ENCODE measurements around the gene HIF3A. TPM values are rescaled to one million over a fixed set of nuclear protein-coding genes. Genes with fewer than 3 reads are reported as not detected.

HIF3A gene
- total and polyA plus RNA-seq, 2 donors (not counting 3 experiments of a cell fraction or from before 2014, with no cell fraction given) = 8.1 to 8.5 TPM

GRCh38 chr19:46381346-46381745 lies 84.5 kb downstream of the HIF3A start:
- no peak for DNase-seq (ENCODE audit: low read depth, low spot score)
- no peak overlapping the region for H3K4me2 ChIP-seq (ENCODE audit: insufficient read depth, low read length)
- H3K79me2 ChIP-seq (ENCODE audit: control insufficient read depth, insufficient read depth, low read length) = peaks cover 19% of the 10 kb centered on the region
- ChIA-PET POLR2A (no interaction called here), CTCF (interaction anchor here (1.3 to 1.5 kb wide), 2 partner anchors 9 to 100 kb away, joined by 3 read pairs; no protein-coding TSS in a partner anchor)
- no peaks in the 10 kb centered on the region for H3K4me1 ChIP-seq (ENCODE audit: control insufficient read depth, extremely low read depth, insufficient read depth, low read length)
- intact Hi-C loops (cut with micrococcal nuclease) (no loop called here), dilution Hi-C loops (cut with MboI; ENCODE audit: extremely low pct_ligation_motif_present, low sequenced_read_pairs) (no loop called here)
- H3K27ac ChIP-seq (ENCODE audit: insufficient read depth, low read depth, low read length) = no peak overlapping the region
- no peaks in the 10 kb centered on the region for H3K9me1 ChIP-seq (replicated peaks; ENCODE audit: control insufficient read depth, extremely low read depth, insufficient read depth, low read length)
- BruUV-seq (replicated peaks) = no TSS peak
- FAIRE-seq = no peak
- no peak overlapping the region for H3K4me3 ChIP-seq (replicated peaks in 1 of 3; ENCODE audit: insufficient read depth in 1 of 3, low read depth in 1 of 3, low read length in 3 of 3)
- no peaks in the 10 kb centered on the region for H3K27me3 ChIP-seq (ENCODE audit: control insufficient read depth in 2 of 2, insufficient read depth in 2 of 2, low read length in 2 of 2)
- TF ChIP-seq EZH2 (IDR thresholded peaks at IDR 0.05; ENCODE audit: borderline replicate concordance, low read depth, low read length, severe bottlenecking) = no peak
- no peak for TF ChIP-seq CTCF (IDR thresholded peaks at IDR 0.05; ENCODE audit: extremely low read depth in 1 of 2, insufficient read depth in 1 of 2, low read depth in 1 of 2, low read length in 2 of 2)
- no peak for TF ChIP-seq MYC (IDR thresholded peaks at IDR 0.05; ENCODE audit: low read depth, low read length)
- no peak for TF ChIP-seq POLR2A (IDR thresholded peaks at IDR 0.05; ENCODE audit: low read depth, low read length)
- no peak for TF ChIP-seq GATA2 (IDR thresholded peaks at IDR 0.05; ENCODE audit: insufficient read depth, insufficient read length, low read depth, low read length)
- TF ChIP-seq, protein P1, sequence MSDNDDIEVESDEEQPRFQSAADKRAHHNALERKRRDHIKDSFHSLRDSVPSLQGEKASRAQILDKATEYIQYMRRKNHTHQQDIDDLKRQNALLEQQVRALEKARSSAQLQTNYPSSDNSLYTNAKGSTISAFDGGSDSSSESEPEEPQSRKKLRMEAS (IDR thresholded peaks at IDR 0.05; ENCODE audit: insufficient read depth, insufficient read length) = no peak
- TF ChIP-seq POLR2AphosphoS5 (IDR thresholded peaks at IDR 0.05; ENCODE audit: insufficient read depth, low read depth, low read length) = no peak
- no peak for TF ChIP-seq JUN (IDR thresholded peaks at IDR 0.05; ENCODE audit: borderline replicate concordance, insufficient read depth, insufficient read length, low read depth)
- no peak for TF ChIP-seq FOS (IDR thresholded peaks at IDR 0.05; ENCODE audit: borderline replicate concordance, insufficient read depth, low read length)
- H2AFZ ChIP-seq (ENCODE audit: low read depth, low read length) = no peak overlapping the region
- H4K20me1 ChIP-seq (replicated peaks; ENCODE audit: control insufficient read depth, extremely low read depth, insufficient read depth, low read length) = no peaks in the 10 kb centered on the region
- no peaks in the 10 kb centered on the region for H3K9me3 ChIP-seq (replicated peaks; ENCODE audit: control insufficient read depth, insufficient read depth, low read length)
- H3K9ac ChIP-seq (replicated peaks; ENCODE audit: extremely low read depth, insufficient read depth, low read length) = no peak overlapping the region
- H3K36me3 ChIP-seq (ENCODE audit: control insufficient read depth in 2 of 2, extremely low read depth in 1 of 2, insufficient read depth in 2 of 2, low read length in 2 of 2) = peaks cover 28 to 34% of the 10 kb centered on the region in 2 experiments
